Ascending aorta (tissue), 2 donors: Measurements from ENCODE around the gene KCNIP2. TPM values are rescaled to one million over a fixed set of nuclear protein-coding genes. Genes with fewer than 3 reads are reported as not detected.

ENCODE experiments used
- DNase-seq, 2 donors: peaks; one replicate each; pipeline ENCODE4 v3.0.0-alpha.2; 2019; ENCODE audit warnings: low spot score in 2 of 2
- H3K27ac ChIP-seq, 2 donors: fragments of 200-600 bp; sonication (generic); one replicate each; pipeline ENCODE4 v1.5.1; 2016 to 2017; ENCODE audit warnings: mild to moderate bottlenecking in 1 of 2
- H3K27me3 ChIP-seq: fragments of 200-600 bp; sonication (generic); one replicate; pipeline ENCODE4 v1.5.1; 2017
- H3K36me3 ChIP-seq, 2 donors: fragments of 200-600 bp; sonication (generic); one replicate each; pipeline ENCODE4 v1.5.1; 2016
- H3K4me1 ChIP-seq, 2 donors: fragments of 200-600 bp; sonication (generic); one replicate each; pipeline ENCODE4 v1.5.1; 2016 to 2017; ENCODE audit warnings: mild to moderate bottlenecking in 1 of 2
- H3K4me3 ChIP-seq, 2 donors: fragments of 200-600 bp; sonication (generic); one replicate each; pipeline ENCODE4 v1.5.1; 2016 to 2017; ENCODE audit warnings: mild to moderate bottlenecking in 1 of 2
- H3K9me3 ChIP-seq, 2 donors: fragments of 200-600 bp; sonication (generic); one replicate each; pipeline ENCODE4 v1.5.1; 2016
- CTCF ChIP-seq, 3 experiments: fragments of 200-600 bp in 2 of 3; fragments of 450-650 bp in 1 of 3; sonication (generic) in 2 of 3; IDR thresholded peaks; one replicate each; pipeline ENCODE4 v1.5.1; 2016 to 2019; ENCODE audit warnings: antibody characterized with exemption in 3 of 3, mild to moderate bottlenecking in 1 of 3, moderate library complexity in 1 of 3
- intact Hi-C: fragments of 100-400 bp; cut with DNase I; formaldehyde crosslinking; loops from one replicate; pipeline ENCODE4 v1.15.1; 2023
- total RNA-seq: library from RNA; depleted of rRNA; stranded (reverse); fragments of >200 nt; gene quantifications from one replicate; pipeline ENCODE4 v1.1.0, GENCODE V29; 2016

KCNIP2 gene
- total RNA-seq, 1 donor from 2014 or later: 1.1 TPM

- no peak overlapping the region for H3K4me3 ChIP-seq
- DNase-seq: no peak
Observed at GRCh38 chr10:101857802-101858476, 14.3 kb upstream of the KCNIP2 start.

GRCh38 chr10:101856626-101857025, 13.0 kb upstream of the KCNIP2 start:
- Histone ChIP-seq H3K4me1 (peaks cover 0 to 1% of the 10 kb centered on the region in 2 donors), H3K9me3 (peaks cover 4 to 10% of the 10 kb centered on the region in 2 donors), H3K27ac (no peak overlapping the region), H3K27me3 (no peaks in the 10 kb centered on the region), H3K4me3 (no peak overlapping the region), H3K36me3 (no peaks in the 10 kb centered on the region)
- TF ChIP-seq CTCF (IDR thresholded peaks at IDR 0.05): no peak
- DNase-seq: no peak
- intact Hi-C loops: no loop called here

More at GRCh38 chr10:101857802-101858476, 14.3 kb upstream of the KCNIP2 start:
- Histone ChIP-seq H3K9me3 (peaks cover 4 to 10% of the 10 kb centered on the region in 2 donors), H3K36me3 (peaks cover 3 to 9% of the 10 kb centered on the region in 2 donors), H3K4me1 (no peaks in the 10 kb centered on the region), H3K27me3 (no peaks in the 10 kb centered on the region), H3K27ac (no peak overlapping the region)
- intact Hi-C loops: no loop called here
- TF ChIP-seq CTCF (IDR thresholded peaks at IDR 0.05): no peak

DNA sequence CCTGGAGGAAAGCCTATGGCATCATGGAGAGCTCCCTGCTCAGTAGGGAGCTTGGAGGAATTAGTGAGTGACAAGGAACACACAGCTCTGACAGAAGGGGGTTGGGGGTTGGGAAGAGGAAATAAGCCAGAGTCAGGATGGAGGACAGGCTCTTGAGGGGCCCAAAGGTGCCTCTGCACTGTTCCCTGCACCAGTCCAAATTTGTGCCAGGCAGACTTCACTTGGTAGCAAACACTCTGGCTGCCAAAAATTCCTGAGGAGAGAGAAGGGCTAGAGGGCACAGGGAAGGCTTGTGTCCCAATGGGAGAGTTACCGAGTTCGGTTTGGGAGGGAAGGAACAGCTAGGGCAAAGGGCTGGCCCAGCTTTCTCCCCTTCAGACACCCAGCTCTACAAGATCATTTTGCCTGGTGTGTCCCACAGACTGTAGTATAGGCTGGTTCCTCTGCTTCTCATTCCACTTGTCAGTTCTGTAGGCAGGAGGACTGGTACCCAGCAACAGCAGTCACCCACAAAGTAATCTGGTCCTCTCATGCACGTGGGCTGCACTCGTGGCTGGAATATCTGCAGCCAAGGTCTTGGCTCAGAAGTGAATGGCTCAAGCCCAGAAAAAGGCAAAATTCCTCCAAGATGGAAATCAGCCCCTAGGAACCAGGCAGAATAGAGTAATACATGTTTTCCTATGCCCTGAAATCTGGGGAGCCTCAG, 8.0 kb upstream of the KCNIP2 start:
- Histone ChIP-seq H3K27ac (no peak overlapping the region), H3K9me3 (no peaks in the 10 kb centered on the region), H3K36me3 (peaks cover 8 to 35% of the 10 kb centered on the region in 2 donors), H3K4me3 (no peak overlapping the region), H3K27me3 (no peaks in the 10 kb centered on the region), H3K4me1 (peaks cover 0 to 3% of the 10 kb centered on the region in 2 donors)
- intact Hi-C loops: no loop called here
- DNase-seq: no peak
- TF ChIP-seq CTCF (IDR thresholded peaks at IDR 0.05): no peak

DNA sequence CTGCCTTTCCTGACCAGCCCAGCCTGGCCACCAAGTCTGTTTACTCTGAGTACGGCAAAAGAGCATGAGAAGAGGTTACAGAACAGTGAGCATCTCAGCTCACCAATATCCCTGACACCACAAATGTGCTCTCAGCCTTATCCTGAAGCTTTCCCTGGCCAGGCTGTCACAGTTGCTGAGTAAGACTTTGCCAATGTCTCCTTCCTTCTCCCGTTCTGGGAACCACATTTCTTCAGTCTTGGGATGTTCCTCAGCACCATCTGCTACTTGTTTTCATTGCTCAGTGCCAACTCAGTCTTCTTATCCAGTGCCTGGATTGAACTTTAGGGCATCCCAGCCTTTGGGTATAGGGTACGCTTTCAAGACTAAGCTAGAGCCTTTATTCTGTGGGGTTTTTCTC, 7.1 kb upstream of the KCNIP2 start:
- no peak overlapping the region for H3K27ac ChIP-seq
- DNase-seq: no peak
- H3K4me3 ChIP-seq: no peak overlapping the region
- peaks cover 0 to 3% of the 10 kb centered on the region in 2 donors for H3K4me1 ChIP-seq
- peaks cover 12 to 41% of the 10 kb centered on the region in 2 donors for H3K36me3 ChIP-seq
- no peaks in the 10 kb centered on the region for H3K9me3 ChIP-seq
- TF ChIP-seq CTCF (IDR thresholded peaks at IDR 0.05): no peak
- no peaks in the 10 kb centered on the region for H3K27me3 ChIP-seq
- intact Hi-C loops: no loop called here

- peaks cover 14 to 50% of the 10 kb centered on the region in 2 donors for H3K36me3 ChIP-seq
Observed at GRCh38 chr10:101848894-101849351, 5.3 kb upstream of the KCNIP2 start.

More at GRCh38 chr10:101848894-101849351, 5.3 kb upstream of the KCNIP2 start:
- Histone ChIP-seq H3K4me1 (peaks cover 0 to 3% of the 10 kb centered on the region in 2 donors), H3K4me3 (no peak overlapping the region), H3K27ac (no peak overlapping the region), H3K27me3 (no peaks in the 10 kb centered on the region), H3K9me3 (no peaks in the 10 kb centered on the region)
- no peak for TF ChIP-seq CTCF (IDR thresholded peaks at IDR 0.05)
- DNase-seq: no peak
- intact Hi-C loops: no loop called here
